Measurements from ENCODE around the gene CACNA1C.

- TF ChIP-seq, protein P1, sequence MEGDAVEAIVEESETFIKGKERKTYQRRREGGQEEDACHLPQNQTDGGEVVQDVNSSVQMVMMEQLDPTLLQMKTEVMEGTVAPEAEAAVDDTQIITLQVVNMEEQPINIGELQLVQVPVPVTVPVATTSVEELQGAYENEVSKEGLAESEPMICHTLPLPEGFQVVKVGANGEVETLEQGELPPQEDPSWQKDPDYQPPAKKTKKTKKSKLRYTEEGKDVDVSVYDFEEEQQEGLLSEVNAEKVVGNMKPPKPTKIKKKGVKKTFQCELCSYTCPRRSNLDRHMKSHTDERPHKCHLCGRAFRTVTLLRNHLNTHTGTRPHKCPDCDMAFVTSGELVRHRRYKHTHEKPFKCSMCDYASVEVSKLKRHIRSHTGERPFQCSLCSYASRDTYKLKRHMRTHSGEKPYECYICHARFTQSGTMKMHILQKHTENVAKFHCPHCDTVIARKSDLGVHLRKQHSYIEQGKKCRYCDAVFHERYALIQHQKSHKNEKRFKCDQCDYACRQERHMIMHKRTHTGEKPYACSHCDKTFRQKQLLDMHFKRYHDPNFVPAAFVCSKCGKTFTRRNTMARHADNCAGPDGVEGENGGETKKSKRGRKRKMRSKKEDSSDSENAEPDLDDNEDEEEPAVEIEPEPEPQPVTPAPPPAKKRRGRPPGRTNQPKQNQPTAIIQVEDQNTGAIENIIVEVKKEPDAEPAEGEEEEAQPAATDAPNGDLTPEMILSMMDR (IDR thresholded peaks at IDR 0.05), result no peak
- TF ChIP-seq EZH2 (IDR thresholded peaks at IDR 0.05; ENCODE audit: borderline replicate concordance, insufficient read depth, low read depth, low read length, poor library complexity, severe bottlenecking), result no peak
These were observed 430.3 kb downstream of the CACNA1C start for GRCh38 chr12:2482938-2483660.

All from B cell (primary cell).